K562 (cell line): ENCODE results near the gene ENHO.

Experiments used
- CHD1 ChIP-seq: fragments of 200-600 bp; sonication (generic); IDR thresholded peaks from one replicate; pipeline ENCODE4 v1.6.1; 2012; ENCODE audit warnings: mild to moderate bottlenecking, moderate library complexity, low read length, inconsistent platforms
- EZH2 ChIP-seq: IDR thresholded peaks from 2 replicates; pipeline ENCODE4 v1.6.1; 2012; ENCODE audit warnings: low read depth, mild to moderate bottlenecking, inconsistent platforms, low read length, borderline replicate concordance
- KDM4B ChIP-seq, 2 experiments: fragments of 450-650 bp in 1 of 2; sonication (generic) in 1 of 2; IDR thresholded peaks; 2 replicates each; pipeline ENCODE4 v1.6.1; 2016 to 2017; ENCODE audit warnings: borderline replicate concordance in 2 of 2, antibody characterized with exemption in 1 of 2, low read depth in 1 of 2, mild to moderate bottlenecking in 1 of 2
- PHF8 ChIP-seq: fragments of 200-600 bp; sonication (generic); IDR thresholded peaks from 2 replicates; pipeline ENCODE4 v1.6.1; 2012; ENCODE audit warnings: mixed run types, mild to moderate bottlenecking, inconsistent platforms, low read length, moderate library complexity, borderline replicate concordance
- PTBP1 ChIP-seq: fragments of 200-400 bp; formaldehyde crosslinking; IDR thresholded peaks from 2 replicates; pipeline ENCODE4 v1.6.1; 2017; ENCODE audit warnings: low read depth, low read length
- TAL1 ChIP-seq: fragments of 450-650 bp; IDR thresholded peaks from 2 replicates; pipeline ENCODE4 v1.6.1; 2016; ENCODE audit warnings: mild to moderate bottlenecking
- ZNF146 ChIP-seq: IDR thresholded peaks from one replicate; pipeline ENCODE4 v1.6.1; 2018; ENCODE audit warnings: missing compliant biosample characterization; ENCODE audit not compliant: unreplicated experiment
- TF ChIP-seq, protein P1 (sequence below): sonication (generic); formaldehyde crosslinking; IDR thresholded peaks from 2 replicates; pipeline ENCODE4 v1.8.1; 2022; ENCODE audit warnings: missing genetic modification reagents
- TF ChIP-seq, protein P2 (sequence below), 3 experiments: IDR thresholded peaks in 2 of 3; conservative IDR thresholded peaks in 1 of 3; 2 replicates each; pipeline ENCODE4 v1.5.1; 2011 to 2012; ENCODE audit warnings: low read length in 3 of 3, mild to moderate bottlenecking in 3 of 3, control low read depth in 2 of 3, improper control_type of control experiment in 1 of 3, inconsistent platforms in 1 of 3, low read depth in 1 of 3, mixed read lengths in 1 of 3, moderate library complexity in 1 of 3; ENCODE audit not compliant: insufficient read depth in 2 of 3

DNA sequence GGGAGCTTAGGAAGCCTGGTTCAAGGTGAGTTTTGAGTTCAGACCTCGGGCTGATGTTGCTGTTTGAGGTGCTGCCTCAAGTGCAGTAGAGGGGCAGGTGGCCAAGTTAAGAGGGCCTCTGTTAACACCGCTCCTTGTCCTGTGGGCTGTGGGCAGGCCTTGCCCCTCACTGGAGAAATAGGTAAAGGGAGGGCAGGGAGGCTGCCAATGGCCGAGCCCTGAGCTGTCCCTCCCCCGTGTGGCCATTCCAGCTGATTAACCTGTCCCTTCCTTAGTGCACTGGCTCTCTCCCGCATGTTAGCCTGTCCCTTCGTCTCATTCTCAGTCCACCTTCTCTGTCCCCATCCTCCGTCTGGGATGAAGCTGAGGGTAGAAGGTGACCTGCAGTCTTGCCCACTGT, 45.3 kb upstream of the ENHO start:
- TF ChIP-seq TAL1, result no peak
- TF ChIP-seq PTBP1, result no peak
- TF ChIP-seq EZH2, result no peak
- TF ChIP-seq, protein P1, sequence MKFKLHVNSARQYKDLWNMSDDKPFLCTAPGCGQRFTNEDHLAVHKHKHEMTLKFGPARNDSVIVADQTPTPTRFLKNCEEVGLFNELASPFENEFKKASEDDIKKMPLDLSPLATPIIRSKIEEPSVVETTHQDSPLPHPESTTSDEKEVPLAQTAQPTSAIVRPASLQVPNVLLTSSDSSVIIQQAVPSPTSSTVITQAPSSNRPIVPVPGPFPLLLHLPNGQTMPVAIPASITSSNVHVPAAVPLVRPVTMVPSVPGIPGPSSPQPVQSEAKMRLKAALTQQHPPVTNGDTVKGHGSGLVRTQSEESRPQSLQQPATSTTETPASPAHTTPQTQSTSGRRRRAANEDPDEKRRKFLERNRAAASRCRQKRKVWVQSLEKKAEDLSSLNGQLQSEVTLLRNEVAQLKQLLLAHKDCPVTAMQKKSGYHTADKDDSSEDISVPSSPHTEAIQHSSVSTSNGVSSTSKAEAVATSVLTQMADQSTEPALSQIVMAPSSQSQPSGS (CRISPR knock-in tag), result no peak
- TF ChIP-seq ZNF146 (CRISPR knock-in tag), result no peak
- TF ChIP-seq, protein P2, sequence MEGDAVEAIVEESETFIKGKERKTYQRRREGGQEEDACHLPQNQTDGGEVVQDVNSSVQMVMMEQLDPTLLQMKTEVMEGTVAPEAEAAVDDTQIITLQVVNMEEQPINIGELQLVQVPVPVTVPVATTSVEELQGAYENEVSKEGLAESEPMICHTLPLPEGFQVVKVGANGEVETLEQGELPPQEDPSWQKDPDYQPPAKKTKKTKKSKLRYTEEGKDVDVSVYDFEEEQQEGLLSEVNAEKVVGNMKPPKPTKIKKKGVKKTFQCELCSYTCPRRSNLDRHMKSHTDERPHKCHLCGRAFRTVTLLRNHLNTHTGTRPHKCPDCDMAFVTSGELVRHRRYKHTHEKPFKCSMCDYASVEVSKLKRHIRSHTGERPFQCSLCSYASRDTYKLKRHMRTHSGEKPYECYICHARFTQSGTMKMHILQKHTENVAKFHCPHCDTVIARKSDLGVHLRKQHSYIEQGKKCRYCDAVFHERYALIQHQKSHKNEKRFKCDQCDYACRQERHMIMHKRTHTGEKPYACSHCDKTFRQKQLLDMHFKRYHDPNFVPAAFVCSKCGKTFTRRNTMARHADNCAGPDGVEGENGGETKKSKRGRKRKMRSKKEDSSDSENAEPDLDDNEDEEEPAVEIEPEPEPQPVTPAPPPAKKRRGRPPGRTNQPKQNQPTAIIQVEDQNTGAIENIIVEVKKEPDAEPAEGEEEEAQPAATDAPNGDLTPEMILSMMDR (IDR thresholded peaks at IDR 0.05 in 2 of 3, conservative IDR thresholded peaks at IDR 0.05 in 1 of 3; ENCODE audit: insufficient read depth in 2 of 3, low read depth in 1 of 3, low read length in 3 of 3), result no peak
- no peak for TF ChIP-seq PHF8
- TF ChIP-seq CHD1, result no peak
- TF ChIP-seq KDM4B (IDR thresholded peaks at IDR 0.05; ENCODE audit: borderline replicate concordance in 2 of 2, low read depth in 1 of 2), result no peak
